OCI-LY7 (cell line): ENCODE data around the gene MTAP.

ENCODE experiments used
- EZH2phosphoT487 ChIP-seq: fragments of 200-600 bp; sonication (generic); IDR thresholded peaks from 2 replicates; pipeline ENCODE4 v1.6.1; 2018; ENCODE audit warnings: low read depth, borderline replicate concordance, mild to moderate bottlenecking, mixed run types, antibody characterized with exemption, low read length, moderate library complexity, mixed read lengths
- TF ChIP-seq, protein P1 (sequence below): fragments of 200-600 bp; sonication (generic); conservative IDR thresholded peaks from 2 replicates; pipeline ENCODE4 v1.5.1; 2014; ENCODE audit warnings: mild to moderate bottlenecking, antibody characterized with exemption, low read length, moderate library complexity, mixed read lengths

DNA sequence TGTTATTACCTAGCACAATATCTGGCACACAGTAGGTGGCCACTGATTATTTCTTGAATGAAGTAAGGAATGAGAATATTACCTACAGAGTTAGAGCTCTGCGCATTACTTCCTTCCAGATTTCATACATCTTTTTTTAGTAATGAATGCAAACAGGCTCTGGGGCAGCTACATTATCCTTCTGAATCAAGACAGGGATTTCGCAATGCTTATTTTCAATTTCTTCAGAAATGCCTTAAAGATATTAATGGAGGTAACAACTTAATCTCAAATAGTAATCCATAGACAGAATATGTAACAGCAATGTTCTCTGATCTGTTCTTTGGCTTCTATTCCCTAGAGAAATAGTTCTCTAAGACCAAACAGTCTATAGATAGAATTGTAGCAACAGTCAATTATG, 159.1 kb downstream of the MTAP start:
- TF ChIP-seq, protein P1, sequence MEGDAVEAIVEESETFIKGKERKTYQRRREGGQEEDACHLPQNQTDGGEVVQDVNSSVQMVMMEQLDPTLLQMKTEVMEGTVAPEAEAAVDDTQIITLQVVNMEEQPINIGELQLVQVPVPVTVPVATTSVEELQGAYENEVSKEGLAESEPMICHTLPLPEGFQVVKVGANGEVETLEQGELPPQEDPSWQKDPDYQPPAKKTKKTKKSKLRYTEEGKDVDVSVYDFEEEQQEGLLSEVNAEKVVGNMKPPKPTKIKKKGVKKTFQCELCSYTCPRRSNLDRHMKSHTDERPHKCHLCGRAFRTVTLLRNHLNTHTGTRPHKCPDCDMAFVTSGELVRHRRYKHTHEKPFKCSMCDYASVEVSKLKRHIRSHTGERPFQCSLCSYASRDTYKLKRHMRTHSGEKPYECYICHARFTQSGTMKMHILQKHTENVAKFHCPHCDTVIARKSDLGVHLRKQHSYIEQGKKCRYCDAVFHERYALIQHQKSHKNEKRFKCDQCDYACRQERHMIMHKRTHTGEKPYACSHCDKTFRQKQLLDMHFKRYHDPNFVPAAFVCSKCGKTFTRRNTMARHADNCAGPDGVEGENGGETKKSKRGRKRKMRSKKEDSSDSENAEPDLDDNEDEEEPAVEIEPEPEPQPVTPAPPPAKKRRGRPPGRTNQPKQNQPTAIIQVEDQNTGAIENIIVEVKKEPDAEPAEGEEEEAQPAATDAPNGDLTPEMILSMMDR, result no peak
- no peak for TF ChIP-seq EZH2phosphoT487
